Measurements from ENCODE around the gene CLDN14. TPM values are rescaled to one million over a fixed set of nuclear protein-coding genes. Genes with fewer than 3 reads are reported as not detected.

CLDN14 gene
- polyA plus RNA-seq, 3 donors = not detected

- no peak for DNase-seq
- Mint-ChIP-seq H3K27ac (no peak overlapping the region), H3K4me3 (no peak overlapping the region), H3K4me1 (no peaks in the 10 kb centered on the region), H3K9me3 (peaks cover 0 to 14% (median 8%) of the 10 kb centered on the region in 7 donors), H3K27me3 (ENCODE audit: low read depth in 3 of 3) (peaks cover 0 to 3% (median 2%) of the 10 kb centered on the region in 3 donors), H3K36me3 (no peaks in the 10 kb centered on the region)
- Histone ChIP-seq H4K20me1 (ENCODE audit: insufficient read depth, low read length) (no peaks in the 10 kb centered on the region), H3K4me2 (replicated peaks; ENCODE audit: extremely low read depth, low read length, poor library complexity, severe bottlenecking) (no peak overlapping the region), H3K4me1 (ENCODE audit: control insufficient read depth in 1 of 2, insufficient read depth in 2 of 2, low read length in 2 of 2) (no peaks in the 10 kb centered on the region), H3K9ac (ENCODE audit: insufficient read depth, low read length, poor library complexity, severe bottlenecking) (no peak overlapping the region), H3K4me3 (replicated peaks in 1 of 3; ENCODE audit: low read depth in 2 of 3, low read length in 3 of 3) (no peak overlapping the region), H3K79me2 (ENCODE audit: insufficient read depth, low read length) (no peaks in the 10 kb centered on the region), H3K9me3 (replicated peaks in 1 of 2; ENCODE audit: control insufficient read depth in 1 of 2, insufficient read depth in 1 of 2, low read length in 2 of 2) (no peaks in the 10 kb centered on the region), H3K36me3 (replicated peaks in 1 of 2; ENCODE audit: control insufficient read depth in 1 of 2, insufficient read depth in 2 of 2, low read length in 2 of 2) (no peaks in the 10 kb centered on the region), H2AFZ (ENCODE audit: insufficient read depth, low read depth, low read length, poor library complexity, severe bottlenecking) (no peak overlapping the region), H3K27ac (ENCODE audit: low read depth in 1 of 2, low read length in 2 of 2) (no peak overlapping the region), H3K27me3 (ENCODE audit: control insufficient read depth in 2 of 2, insufficient read depth in 2 of 2, low read length in 2 of 2) (no peaks in the 10 kb centered on the region)
- 87% methylated on average over 23 of the region's 25 CpGs for WGBS (ENCODE audit: insufficient coverage)
- TF ChIP-seq, protein P1, sequence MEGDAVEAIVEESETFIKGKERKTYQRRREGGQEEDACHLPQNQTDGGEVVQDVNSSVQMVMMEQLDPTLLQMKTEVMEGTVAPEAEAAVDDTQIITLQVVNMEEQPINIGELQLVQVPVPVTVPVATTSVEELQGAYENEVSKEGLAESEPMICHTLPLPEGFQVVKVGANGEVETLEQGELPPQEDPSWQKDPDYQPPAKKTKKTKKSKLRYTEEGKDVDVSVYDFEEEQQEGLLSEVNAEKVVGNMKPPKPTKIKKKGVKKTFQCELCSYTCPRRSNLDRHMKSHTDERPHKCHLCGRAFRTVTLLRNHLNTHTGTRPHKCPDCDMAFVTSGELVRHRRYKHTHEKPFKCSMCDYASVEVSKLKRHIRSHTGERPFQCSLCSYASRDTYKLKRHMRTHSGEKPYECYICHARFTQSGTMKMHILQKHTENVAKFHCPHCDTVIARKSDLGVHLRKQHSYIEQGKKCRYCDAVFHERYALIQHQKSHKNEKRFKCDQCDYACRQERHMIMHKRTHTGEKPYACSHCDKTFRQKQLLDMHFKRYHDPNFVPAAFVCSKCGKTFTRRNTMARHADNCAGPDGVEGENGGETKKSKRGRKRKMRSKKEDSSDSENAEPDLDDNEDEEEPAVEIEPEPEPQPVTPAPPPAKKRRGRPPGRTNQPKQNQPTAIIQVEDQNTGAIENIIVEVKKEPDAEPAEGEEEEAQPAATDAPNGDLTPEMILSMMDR (IDR thresholded peaks at IDR 0.05) = no peak
- intact Hi-C loops (cut with micrococcal nuclease) = loop anchor here in 1 of 2 donors (10.0 kb wide), 1 partner anchor 75 kb away; no protein-coding TSS in a partner anchor
Measured at GRCh38 chr21:36499578-36500471, 19.9 kb upstream of the CLDN14 start.

DNA sequence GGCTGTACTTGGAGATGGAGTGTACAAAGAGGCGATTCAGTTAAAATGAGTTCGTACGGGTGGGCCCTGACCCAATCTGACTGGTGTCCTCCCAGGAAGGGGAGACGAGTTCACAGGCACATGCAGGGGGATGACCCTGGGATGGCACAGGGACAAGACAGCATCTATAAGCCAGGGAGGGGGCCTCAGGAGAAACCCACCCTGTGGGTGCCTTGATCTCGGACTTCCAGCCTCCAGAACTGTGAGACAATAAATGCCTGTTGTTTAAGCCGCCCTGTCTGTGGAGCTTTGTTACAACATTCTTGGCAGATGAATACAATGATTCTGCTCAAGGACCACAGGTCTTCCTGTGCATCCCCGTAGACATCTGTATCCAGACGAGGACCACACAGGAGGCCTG, 14.6 kb upstream of the CLDN14 start:
- no peak overlapping the region for H3K4me2 ChIP-seq (replicated peaks; ENCODE audit: extremely low read depth, low read length, poor library complexity, severe bottlenecking)
- no peaks in the 10 kb centered on the region for H4K20me1 ChIP-seq (ENCODE audit: insufficient read depth, low read length)
- H3K27ac ChIP-seq (ENCODE audit: low read depth in 1 of 2, low read length in 2 of 2) = no peak overlapping the region
- H3K4me1 ChIP-seq (ENCODE audit: control insufficient read depth in 1 of 2, insufficient read depth in 2 of 2, low read length in 2 of 2) = no peaks in the 10 kb centered on the region
- intact Hi-C loops (cut with micrococcal nuclease) = no loop called here
- H3K4me3 ChIP-seq (replicated peaks in 1 of 3; ENCODE audit: low read depth in 2 of 3, low read length in 3 of 3) = no peak overlapping the region
- no peak for DNase-seq
- Mint-ChIP-seq H3K27me3 (ENCODE audit: low read depth in 3 of 3) (peaks cover 0 to 3% (median 0%) of the 10 kb centered on the region in 3 donors), H3K4me3 (no peak overlapping the region), H3K36me3 (no peaks in the 10 kb centered on the region), H3K9me3 (peaks cover 0 to 10% (median 8%) of the 10 kb centered on the region in 7 donors), H3K27ac (peak overlapping the region in 1 of 7 donors; percentile 21), H3K4me1 (no peaks in the 10 kb centered on the region)
- no peaks in the 10 kb centered on the region for H3K79me2 ChIP-seq (ENCODE audit: insufficient read depth, low read length)
- TF ChIP-seq, protein P1 (IDR thresholded peaks at IDR 0.05) = no peak
- no peak overlapping the region for H3K9ac ChIP-seq (ENCODE audit: insufficient read depth, low read length, poor library complexity, severe bottlenecking)
- no peak overlapping the region for H2AFZ ChIP-seq (ENCODE audit: insufficient read depth, low read depth, low read length, poor library complexity, severe bottlenecking)
- WGBS (ENCODE audit: insufficient coverage) = 88% methylated on average over 6 of the region's 8 CpGs
- H3K9me3 ChIP-seq (replicated peaks in 1 of 2; ENCODE audit: control insufficient read depth in 1 of 2, insufficient read depth in 1 of 2, low read length in 2 of 2) = no peaks in the 10 kb centered on the region
- H3K36me3 ChIP-seq (replicated peaks in 1 of 2; ENCODE audit: control insufficient read depth in 1 of 2, insufficient read depth in 2 of 2, low read length in 2 of 2) = no peaks in the 10 kb centered on the region
- no peaks in the 10 kb centered on the region for H3K27me3 ChIP-seq (ENCODE audit: control insufficient read depth in 2 of 2, insufficient read depth in 2 of 2, low read length in 2 of 2)
